Parathyroid adenoma (tissue), 2 donors: Measurements from ENCODE around the gene DTNA.
A peak's percentile ranks its signal among the peaks of the same experiment; 100 is the strongest.
"Not testable (repeated sequence)": the region's sequence is repeated elsewhere in the genome, so short reads cannot be mapped to it uniquely, and the experiment has no call there.

Experiments
- H2AFZ ChIP-seq: fragments of 300-600 bp; sonication (generic); one replicate; pipeline ENCODE4 v1.7.0; 2017; ENCODE audit warnings: antibody characterized with exemption, mild to moderate bottlenecking
- H3K27ac ChIP-seq: fragments of 300-600 bp; sonication (generic); one replicate; pipeline ENCODE4 v1.7.0; 2017
- H3K27me3 ChIP-seq: fragments of 300-600 bp; sonication (generic); one replicate; pipeline ENCODE4 v1.7.0; 2017; ENCODE audit warnings: low read length; ENCODE audit not compliant: control insufficient read depth, insufficient read depth
- H3K36me3 ChIP-seq: fragments of 300-600 bp; sonication (generic); one replicate; pipeline ENCODE4 v1.7.0; 2017; ENCODE audit warnings: low read length; ENCODE audit not compliant: control insufficient read depth, insufficient read depth
- H3K4me1 ChIP-seq: fragments of 300-600 bp; sonication (generic); one replicate; pipeline ENCODE4 v1.7.0; 2017; ENCODE audit warnings: control low read depth
- H3K4me2 ChIP-seq: fragments of 300-600 bp; sonication (generic); one replicate; pipeline ENCODE4 v1.7.0; 2017; ENCODE audit warnings: low read length
- H3K4me3 ChIP-seq: fragments of 300-600 bp; sonication (generic); one replicate; pipeline ENCODE4 v1.7.0; 2017; ENCODE audit warnings: low read depth, low read length
- H3K79me2 ChIP-seq: fragments of 300-600 bp; sonication (generic); one replicate; pipeline ENCODE4 v1.7.0; 2017; ENCODE audit warnings: control low read depth
- H3K9ac ChIP-seq: fragments of 300-600 bp; sonication (generic); one replicate; pipeline ENCODE4 v1.7.0; 2017; ENCODE audit warnings: mild to moderate bottlenecking
- H3K9me3 ChIP-seq: fragments of 300-600 bp; sonication (generic); one replicate; pipeline ENCODE4 v1.7.0; 2017; ENCODE audit warnings: low read length; ENCODE audit not compliant: control insufficient read depth
- TF ChIP-seq, protein P1 (sequence below): fragments of 300-600 bp; sonication (generic); IDR thresholded peaks from one replicate; pipeline ENCODE4 v1.7.0; 2017; ENCODE audit warnings: antibody characterized with exemption, mild to moderate bottlenecking
- donor health status: primary hyperparathyroidism.

DTNA gene

DNA sequence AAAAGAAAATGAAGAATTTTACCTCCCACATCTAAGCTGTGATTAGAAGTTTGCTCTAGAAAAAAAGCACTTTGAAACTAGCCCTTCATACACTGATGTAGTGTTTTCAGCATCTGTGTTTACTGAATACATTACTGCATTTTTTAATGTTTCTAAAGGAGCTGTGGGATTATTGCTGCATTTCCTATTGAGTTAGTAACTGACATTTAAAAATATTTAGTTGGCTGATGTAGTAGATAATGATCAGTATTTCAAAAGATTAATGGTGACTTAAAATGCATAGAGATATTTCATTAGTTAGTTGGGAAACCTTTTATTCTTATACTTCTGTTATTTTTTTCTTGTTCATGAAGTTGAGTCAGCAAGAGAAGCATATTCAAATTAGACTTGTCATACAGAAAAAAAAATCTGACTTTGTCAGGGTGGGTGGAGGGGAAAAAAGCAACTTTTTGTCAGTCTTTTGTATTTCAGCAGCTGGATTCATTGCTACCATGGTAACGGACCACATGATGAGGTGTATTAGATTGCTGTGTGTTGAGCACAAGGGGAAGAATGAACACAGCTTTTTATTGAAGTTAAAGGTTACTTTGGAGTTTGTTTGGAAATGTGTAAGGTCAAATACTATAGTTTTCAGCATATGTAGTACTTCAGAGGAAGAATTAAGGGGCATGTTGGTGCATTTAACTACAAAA is at the start of gene DTNA:
DTNA (plus strand) TSS at position 549 of the 692 bp plus-strand sequence. CDS start 45,679 bp downstream, outside the sequence.
- no peak within 1 kb of the TSS for H3K9ac ChIP-seq
- no peak within 1 kb of the TSS for H3K27ac ChIP-seq

GRCh38 chr18:34660572-34660971 is 49.5 kb upstream of the DTNA start:
- no peaks in the 10 kb centered on the region for H3K27me3 ChIP-seq
- TF ChIP-seq, protein P1, sequence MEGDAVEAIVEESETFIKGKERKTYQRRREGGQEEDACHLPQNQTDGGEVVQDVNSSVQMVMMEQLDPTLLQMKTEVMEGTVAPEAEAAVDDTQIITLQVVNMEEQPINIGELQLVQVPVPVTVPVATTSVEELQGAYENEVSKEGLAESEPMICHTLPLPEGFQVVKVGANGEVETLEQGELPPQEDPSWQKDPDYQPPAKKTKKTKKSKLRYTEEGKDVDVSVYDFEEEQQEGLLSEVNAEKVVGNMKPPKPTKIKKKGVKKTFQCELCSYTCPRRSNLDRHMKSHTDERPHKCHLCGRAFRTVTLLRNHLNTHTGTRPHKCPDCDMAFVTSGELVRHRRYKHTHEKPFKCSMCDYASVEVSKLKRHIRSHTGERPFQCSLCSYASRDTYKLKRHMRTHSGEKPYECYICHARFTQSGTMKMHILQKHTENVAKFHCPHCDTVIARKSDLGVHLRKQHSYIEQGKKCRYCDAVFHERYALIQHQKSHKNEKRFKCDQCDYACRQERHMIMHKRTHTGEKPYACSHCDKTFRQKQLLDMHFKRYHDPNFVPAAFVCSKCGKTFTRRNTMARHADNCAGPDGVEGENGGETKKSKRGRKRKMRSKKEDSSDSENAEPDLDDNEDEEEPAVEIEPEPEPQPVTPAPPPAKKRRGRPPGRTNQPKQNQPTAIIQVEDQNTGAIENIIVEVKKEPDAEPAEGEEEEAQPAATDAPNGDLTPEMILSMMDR, result no peak
- no peak overlapping the region for H3K4me3 ChIP-seq
- no peaks in the 10 kb centered on the region for H3K9me3 ChIP-seq
- H2AFZ ChIP-seq, result peak overlapping the region; percentile 47
- H3K79me2 ChIP-seq, result no peaks in the 10 kb centered on the region
- H3K36me3 ChIP-seq, result no peaks in the 10 kb centered on the region
- H3K4me2 ChIP-seq, result no peak overlapping the region
- peaks cover 9% of the 10 kb centered on the region for H3K4me1 ChIP-seq
- no peak overlapping the region for H3K9ac ChIP-seq
- H3K27ac ChIP-seq, result no peak overlapping the region

More for the DNA sequence above, at the start of gene DTNA:
- H3K4me2 ChIP-seq, result peak within 1 kb of the TSS; percentile 30
- no peaks in the 10 kb centered on the region for H3K27me3 ChIP-seq
- no peaks in the 10 kb centered on the region for H3K36me3 ChIP-seq
- no peaks in the 10 kb centered on the region for H3K9me3 ChIP-seq
- H2AFZ ChIP-seq, result peak within 1 kb of the TSS; percentile 7
- no peaks in the 10 kb centered on the region for H3K4me1 ChIP-seq
- no peaks in the 10 kb centered on the region for H3K79me2 ChIP-seq
- peak within 1 kb of the TSS; percentile 42 for H3K4me3 ChIP-seq
- TF ChIP-seq, protein P1, result no peak

GRCh38 chr18:34661464-34662087 is 48.5 kb upstream of the DTNA start:
- Histone ChIP-seq H3K9me3 (no peaks in the 10 kb centered on the region), H2AFZ (peak overlapping the region; percentile 2), H3K4me1 (peaks cover 9% of the 10 kb centered on the region), H3K4me2 (no peak overlapping the region), H3K36me3 (no peaks in the 10 kb centered on the region), H3K27ac (no peak overlapping the region), H3K4me3 (no peak overlapping the region), H3K9ac (no peak overlapping the region), H3K27me3 (no peaks in the 10 kb centered on the region), H3K79me2 (no peaks in the 10 kb centered on the region)
- TF ChIP-seq, protein P1, result peak; percentile 89

DNA sequence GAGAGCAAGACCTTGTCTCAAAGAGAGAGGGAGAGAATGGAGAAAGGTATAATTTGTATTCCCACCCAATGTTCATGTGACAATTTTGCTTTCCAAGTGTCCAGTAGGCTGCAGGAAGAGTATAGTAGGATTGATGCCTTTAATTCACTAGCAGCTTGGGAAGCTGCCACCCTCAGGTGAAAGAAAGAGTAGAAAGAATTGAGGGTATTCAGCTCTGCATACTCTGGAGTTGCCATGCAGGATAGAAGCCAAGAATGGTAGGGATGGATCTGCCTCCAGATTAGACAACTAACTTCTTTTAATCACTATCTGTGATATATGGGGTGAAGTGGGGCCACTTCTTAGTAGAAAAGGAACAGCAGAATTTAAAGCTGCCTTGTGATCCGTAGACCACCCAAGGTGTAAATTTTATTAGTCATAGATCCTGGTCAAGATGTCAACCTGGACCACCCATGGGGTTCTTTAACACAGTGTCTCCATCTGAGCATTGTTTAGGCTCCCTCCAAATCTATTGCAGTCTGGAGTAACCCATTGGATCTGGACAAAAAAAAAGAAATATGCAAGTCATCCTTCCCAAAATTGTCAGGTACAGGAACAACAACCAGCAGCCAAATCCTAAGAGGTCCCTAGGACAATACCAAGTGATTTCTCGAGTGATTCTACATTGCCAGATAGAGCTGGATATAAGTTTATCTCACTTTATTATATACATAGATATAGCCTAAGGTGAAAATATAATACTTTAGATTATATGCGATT is 33.1 kb upstream of the DTNA start:
- no peaks in the 10 kb centered on the region for H3K9me3 ChIP-seq
- no peaks in the 10 kb centered on the region for H3K4me1 ChIP-seq
- no peak overlapping the region for H2AFZ ChIP-seq
- no peak overlapping the region for H3K27ac ChIP-seq
- H3K27me3 ChIP-seq, result no peaks in the 10 kb centered on the region
- no peak overlapping the region for H3K4me2 ChIP-seq
- no peaks in the 10 kb centered on the region for H3K79me2 ChIP-seq
- H3K9ac ChIP-seq, result no peak overlapping the region
- no peaks in the 10 kb centered on the region for H3K36me3 ChIP-seq
- H3K4me3 ChIP-seq, result no peak overlapping the region
- TF ChIP-seq, protein P1, result no peak

DNA sequence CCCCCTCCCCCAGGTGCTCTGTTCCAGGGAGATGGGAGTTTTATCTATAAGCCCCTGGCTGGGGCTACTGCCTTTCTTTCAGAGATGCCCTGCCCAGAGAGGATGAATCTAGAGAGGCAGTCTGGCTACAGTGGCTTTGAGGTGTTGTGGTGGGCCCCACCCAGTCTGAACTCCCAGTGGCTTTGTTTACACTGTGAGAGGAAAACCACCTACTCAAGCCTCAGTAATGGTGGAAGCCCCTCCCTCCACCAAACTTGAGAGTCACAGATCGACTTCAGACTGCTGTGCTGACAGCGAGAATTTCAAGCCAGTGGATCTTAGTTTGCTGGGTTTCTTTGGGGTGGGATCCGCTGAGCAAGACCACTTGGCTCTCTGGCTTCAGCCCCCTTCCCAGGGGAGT is 20.3 kb upstream of the DTNA start:
- H3K4me3 ChIP-seq, H3K4me1 ChIP-seq, H3K79me2 ChIP-seq, H2AFZ ChIP-seq, H3K27ac ChIP-seq, H3K36me3 ChIP-seq, H3K27me3 ChIP-seq, H3K9ac ChIP-seq, H3K9me3 ChIP-seq, H3K4me2 ChIP-seq: not testable (repeated sequence)
